Kidney glomerular epithelial cell (primary cell): Measurements from ENCODE around the gene STUM.
A peak's percentile ranks its signal among the peaks of the same experiment; 100 is the strongest.
"Not testable (repeated sequence)": the region's sequence is repeated elsewhere in the genome, so short reads cannot be mapped to it uniquely, and the experiment has no call there.

Experiments
- DNase-seq: peaks from one replicate; lab custom pipeline; 2025; lab: John Stamatoyannopoulos, UW

Gene STUM

DNA sequence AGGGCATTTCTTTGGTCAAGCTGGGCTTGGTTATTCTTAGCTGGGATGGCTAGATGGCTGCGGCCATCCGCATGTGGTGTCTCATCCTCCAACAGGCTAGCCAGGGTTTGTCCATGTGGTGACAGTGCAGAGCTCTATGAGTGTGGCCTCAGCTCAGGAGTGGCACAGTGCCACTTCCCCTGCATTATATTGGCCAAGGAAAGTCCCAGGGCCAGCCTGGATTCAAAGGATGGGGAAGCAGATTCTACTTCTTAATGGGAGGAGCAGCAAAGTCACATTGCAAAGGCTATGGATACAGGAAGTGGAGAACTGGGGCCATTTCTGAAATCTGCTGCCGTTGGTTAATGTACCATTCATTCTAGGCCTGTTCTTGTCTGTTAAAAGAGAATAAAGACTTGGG lies 34.4 kb downstream of the STUM start:
- DNase-seq: no peak

DNA sequence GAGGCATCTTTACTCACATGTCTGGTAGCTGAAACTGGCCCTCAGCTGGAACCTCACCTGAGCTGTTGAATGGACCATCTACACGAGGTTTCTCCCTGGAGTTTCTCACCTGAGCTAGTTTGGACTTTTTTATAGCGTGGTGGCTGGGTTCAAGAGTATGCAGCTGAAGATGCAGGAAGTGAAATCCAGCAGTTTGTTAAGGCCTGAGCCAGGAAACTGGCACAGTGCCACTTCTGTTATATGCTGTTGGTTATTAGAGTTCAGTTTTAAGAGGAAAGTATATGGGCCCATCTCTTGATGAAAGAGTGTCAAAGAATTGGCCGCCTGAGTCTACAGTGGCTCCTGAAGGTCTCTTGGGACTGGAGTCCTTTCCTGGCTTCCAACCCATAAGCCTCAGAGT lies 35.6 kb downstream of the STUM start:
- no peak for DNase-seq

DNA sequence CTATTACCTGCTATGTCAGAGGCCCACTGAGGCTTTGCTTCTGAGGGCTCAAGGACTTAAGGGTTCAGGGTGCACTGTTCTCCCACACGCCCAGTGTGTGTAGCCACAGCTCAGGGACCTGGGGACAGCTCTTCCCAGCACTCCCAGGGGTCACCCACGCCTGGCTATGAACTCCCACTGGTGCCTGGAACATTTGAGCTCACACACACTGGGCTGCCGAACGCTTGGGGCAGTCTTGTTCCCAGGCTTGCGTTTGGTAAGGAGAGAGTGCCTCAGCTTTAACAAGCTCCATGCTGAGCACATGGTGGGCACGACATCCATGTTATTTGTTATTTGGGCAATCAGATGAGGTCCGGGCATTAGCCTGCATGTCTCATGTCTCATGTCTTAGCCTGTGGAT lies 37.6 kb downstream of the STUM start:
- DNase-seq: no peak

DNA sequence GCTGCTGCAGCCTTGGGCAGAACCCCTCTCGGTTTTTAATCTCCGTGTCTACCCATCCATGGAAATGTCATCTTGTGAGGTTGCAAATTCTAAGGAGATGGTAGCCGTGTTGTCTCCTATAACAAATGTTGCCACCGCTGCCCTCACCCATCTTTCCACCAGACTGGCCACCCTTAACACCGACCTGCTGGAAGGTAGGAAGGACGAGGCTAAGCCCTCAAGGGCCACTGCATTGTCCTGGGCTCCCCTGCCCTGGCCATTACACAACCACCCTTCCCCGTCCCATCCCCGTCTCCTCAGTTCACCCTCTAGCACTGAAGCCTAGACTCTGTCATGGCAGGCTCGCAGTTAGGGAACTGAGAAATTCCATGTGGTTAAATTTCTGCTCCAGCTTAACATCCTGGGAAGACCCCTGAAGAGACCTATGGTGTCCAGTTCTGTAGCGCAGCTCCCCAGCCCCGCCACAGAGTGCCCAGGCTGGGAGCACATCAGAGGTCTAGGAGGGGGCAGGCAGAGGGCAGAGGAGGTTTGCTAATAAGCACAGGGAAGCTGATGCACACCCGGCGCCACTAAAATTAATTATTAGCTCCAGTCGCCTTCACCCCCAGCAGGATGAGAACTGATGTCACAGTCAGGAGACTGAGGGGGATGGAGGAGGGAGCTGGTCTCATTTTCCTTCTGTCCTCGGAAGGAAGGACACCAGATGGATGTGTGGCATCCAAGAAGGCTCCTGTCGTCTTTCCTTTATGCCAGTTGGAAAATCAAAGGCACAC lies 38.3 kb downstream of the STUM start:
- DNase-seq: peak; percentile 19

DNA sequence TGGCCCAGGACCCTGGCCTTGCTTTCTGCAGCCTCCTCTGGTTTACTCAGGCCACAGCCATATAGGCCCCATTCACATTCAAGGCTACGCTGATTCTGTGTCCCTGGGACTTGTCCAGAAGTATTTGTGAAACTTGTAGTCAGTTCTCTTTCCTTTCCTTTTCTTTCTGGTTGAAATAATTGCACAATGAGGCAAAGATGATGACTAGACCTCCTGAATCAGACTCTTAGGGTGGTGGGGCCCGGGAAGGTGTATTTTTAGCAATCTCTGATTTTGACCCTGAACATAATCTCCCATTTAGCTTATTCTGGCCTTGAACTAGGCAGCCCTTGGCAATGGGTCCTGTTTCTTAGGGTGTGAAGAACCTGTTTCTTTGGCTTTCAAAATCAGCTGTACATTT lies 39.9 kb downstream of the STUM start:
- DNase-seq: no peak

DNA sequence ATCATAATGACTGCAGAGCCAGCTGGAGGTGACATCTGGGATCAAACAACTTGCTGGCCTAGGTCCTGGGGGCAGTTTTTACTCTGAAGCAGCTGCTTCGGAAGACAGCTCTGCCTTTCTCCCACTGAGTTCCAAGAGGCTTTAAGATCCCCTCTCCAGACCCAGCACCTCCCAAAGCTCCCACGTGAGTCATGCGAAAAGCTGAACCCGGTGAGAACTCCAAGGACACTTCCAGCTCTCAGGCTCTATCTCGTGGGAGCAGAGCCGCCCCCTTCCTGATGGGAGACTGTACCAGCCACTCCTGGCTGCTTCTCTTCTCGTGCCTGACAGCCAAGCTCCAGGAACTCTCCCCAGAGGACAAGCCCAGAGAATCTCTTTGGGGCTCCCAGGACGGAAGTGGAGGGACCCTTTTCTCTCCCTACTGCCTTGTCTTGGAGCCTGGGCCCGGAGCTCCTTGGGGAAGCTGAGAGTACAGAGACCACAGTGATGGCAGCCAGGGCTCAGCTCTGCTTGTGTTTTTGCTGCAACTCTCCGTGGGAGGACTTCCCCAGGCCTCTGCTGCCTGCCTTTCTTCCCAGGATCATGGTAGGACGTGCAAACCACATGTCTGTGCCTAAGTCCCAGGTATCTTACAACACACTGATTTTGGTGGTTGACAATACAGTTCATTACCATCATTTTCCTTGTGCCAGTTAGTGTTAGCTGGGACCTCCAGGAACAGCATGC lies 40.6 kb downstream of the STUM start:
- DNase-seq: no peak

DNA sequence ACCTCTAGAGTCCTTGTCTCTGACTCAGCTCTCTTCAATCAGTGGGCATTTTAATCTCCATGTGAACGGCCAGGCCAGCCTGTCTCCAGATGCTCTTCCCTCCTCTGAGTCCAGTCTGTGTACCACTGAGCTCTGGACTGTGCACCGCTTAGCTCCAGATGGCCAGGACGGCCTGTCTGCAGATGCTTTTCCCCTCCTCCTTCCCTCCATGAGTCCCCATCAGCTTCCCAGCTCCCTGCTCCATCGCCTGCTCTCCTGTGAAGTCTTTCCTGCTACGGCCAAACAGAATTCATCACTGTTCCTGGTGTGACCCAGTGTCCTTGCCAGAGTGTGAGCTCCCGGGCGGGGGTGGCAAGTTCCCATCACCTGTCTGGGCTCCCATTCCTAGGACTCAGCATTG lies 42.0 kb downstream of the STUM start:
- no peak for DNase-seq

DNA sequence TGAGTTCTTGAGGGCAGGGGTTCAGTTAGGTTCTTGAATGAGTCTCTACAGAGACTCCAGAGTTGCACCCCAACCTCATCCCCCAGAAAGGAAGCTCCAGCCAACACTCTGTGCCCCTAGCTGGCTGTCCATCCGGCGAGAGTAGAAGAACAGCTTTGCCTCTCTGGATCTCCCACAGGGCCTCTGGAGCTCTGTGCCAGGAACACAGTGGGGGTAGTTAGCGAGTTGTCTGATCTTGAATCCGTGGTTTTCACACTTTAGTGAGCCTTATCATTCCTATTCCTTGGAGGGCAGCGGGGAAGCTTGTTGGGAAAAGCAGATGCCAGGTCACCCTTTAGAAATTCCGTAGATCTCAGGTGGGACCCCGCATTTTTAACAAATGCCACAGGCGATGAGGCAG lies 45.0 kb downstream of the STUM start:
- DNase-seq: no peak

DNA sequence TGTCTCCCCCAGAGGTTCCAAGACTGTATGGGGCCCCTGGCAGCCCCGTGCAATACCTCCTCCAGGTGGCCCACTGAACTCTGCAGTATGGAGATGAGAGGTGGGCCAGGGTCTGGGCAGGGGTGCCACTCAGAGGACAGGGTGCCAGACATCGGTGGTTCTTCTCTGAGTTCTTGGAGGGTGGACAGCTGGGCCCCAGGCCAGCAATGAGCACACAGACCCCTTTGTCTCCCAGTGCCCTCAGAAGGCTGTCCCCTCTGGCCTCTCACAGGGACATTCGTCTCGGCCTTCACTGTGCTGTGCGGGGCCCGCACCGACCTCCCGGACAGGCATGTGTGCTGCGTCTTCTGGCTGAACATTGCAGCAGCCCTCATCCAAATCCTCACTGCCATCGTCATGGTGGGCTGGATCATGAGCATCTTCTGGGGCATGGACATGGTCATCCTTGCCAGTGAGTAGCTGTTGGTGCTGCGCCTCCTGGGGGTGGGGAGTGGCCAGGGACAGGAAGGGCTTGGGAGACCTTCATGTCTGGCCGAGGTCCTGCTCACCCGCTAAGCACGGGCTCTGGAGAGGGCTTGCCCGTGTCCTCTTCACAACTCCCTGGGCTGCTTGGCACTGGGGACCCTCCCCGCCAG lies 48.1 kb downstream of the STUM start:
- no peak for DNase-seq

DNA sequence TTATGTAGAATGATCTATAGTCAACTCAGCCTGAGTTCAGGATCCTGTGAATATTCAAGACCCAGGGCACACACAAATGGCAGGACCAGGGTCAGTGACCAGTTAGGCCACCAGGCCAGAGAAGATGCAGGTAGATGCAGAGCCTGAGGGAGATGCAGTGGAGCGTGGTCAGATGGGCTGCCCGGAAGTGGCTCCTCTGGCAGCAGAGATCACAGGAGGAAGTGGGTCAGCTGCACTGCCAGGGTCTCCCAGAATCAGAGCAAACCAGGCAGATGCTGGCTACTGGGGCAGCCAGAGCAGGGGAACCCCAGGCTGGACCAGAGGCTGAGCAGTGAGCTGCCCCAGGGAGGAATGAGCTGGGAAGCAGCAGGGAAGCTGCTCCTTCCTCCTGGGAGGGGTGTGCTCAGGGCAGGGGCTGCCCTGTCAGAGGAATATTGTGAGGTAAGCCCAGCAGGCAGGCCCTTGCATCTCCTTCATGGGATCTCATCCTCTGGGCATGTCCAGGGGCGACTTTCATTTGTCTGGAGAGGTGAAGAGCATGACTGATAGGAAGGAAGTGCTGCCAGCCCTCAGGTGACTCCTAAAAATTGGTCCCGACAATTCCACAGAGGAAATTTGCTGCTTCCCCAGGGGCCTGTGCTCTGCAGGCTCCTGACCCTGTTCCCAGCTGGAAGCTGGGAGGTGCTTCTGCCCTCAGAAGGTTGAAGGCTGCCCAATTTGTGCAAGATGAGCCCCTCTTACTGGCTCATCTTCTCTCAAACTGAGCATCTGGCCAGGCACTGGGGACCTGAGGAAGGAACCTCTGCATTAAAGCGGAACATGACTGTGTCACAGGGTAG lies 49.3 kb downstream of the STUM start:
- DNase-seq: no peak

DNA sequence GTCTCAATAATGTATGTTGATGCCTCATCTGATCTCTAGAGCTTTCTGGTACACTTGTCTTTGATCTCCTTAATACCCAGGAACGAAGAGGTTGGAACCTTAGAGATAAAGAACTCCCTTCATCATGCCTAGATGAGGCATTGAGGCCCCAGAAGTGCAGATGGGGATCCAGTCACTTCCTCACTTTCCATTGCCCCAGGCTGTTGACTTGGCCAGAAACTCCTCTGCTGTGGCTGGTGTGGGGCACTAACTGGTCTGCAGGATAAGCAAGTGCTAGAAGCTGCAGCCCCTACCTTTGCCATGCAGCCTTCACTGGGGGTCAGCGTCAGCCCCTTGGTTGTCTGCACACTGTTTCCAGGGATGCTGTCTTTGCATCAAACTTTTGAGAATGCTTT lies 49.9 kb downstream of the STUM start:
- no peak for DNase-seq

DNA sequence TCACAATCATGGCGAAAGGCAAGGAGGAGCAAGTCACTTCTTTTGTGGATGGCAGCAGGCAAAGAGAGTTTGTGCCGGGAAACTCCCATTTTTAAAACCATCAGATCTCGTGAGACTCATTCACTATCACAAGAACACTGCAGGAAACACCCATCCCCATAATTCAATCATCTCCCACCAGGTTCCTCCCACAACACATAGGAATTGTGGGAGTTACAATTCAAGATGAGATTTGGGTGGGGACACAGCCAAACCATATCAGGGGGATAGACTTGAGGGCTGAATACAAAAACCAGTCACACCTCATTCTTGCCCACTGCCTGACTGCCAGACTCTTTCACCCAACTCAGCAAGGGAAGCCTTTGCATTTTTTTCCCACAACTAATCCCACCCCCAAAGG lies 50.4 kb downstream of the STUM start:
- DNase-seq: not testable (repeated sequence)

DNA sequence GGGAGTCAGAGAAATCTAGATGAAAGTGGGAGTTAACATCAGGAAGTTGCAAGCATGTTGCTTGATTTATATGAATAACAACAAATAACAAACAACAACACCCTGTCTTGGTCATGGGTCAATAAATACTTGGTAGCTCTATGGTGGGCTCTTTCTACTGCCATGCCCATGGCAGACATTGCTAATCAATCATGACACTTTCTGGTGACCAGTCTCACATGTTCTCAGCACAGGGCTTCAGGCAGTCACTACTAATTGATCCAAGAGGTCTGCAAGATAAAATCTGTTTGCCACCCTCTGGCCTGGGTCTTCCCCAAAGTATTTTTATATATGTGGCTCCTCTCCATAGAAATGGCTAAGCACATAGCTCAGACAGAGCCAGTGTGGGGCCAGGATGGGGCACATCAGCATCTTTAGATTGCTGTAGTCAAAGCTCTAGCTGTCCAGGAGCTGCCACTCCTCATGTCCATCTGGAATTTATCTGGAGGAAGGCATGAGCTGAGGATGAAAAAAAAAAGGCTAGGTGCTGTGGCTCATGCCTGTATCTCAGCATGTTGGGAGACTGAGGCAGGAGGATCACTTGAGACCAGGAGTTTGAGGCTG lies 51.2 kb downstream of the STUM start:
- no peak for DNase-seq

DNA sequence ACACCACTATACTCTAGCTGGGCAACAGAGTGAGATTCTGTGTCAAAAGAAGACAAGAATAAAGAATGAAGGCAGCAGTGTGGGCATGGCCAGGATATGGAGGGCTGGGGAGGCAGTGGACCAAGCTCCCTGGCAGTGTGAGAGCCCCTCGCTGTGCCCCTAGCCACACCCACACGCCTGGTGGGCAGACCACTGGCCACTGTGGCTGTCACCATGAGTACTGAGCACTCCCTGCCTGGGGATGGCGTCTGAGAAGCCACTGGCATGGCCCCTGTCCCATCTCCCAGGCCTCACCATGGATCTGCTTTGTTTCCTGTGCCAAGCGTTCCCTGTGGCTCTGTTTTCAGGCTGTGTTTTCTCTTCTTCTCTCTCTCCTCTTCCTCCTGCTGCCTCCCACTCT lies 51.7 kb downstream of the STUM start:
- DNase-seq: no peak

DNA sequence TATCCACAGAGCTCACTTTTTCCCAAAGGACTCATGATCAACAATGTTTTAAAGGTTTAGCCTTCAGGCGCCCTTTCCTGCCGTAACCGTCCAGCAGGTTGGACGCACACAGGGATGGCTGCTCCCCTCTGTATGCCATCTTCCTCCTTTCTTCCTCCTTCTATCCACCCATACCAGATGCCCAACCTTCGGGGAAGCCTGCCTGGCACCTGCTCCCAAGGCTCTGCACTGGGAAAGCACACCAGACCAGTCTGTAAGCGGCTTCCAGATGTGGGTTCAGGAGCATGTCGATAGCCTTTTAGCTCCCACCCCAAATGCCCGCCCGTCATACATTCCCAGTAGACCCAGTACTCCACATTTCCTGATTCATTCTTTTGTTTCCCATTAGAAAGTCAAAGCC lies 52.9 kb downstream of the STUM start:
- DNase-seq: no peak

DNA sequence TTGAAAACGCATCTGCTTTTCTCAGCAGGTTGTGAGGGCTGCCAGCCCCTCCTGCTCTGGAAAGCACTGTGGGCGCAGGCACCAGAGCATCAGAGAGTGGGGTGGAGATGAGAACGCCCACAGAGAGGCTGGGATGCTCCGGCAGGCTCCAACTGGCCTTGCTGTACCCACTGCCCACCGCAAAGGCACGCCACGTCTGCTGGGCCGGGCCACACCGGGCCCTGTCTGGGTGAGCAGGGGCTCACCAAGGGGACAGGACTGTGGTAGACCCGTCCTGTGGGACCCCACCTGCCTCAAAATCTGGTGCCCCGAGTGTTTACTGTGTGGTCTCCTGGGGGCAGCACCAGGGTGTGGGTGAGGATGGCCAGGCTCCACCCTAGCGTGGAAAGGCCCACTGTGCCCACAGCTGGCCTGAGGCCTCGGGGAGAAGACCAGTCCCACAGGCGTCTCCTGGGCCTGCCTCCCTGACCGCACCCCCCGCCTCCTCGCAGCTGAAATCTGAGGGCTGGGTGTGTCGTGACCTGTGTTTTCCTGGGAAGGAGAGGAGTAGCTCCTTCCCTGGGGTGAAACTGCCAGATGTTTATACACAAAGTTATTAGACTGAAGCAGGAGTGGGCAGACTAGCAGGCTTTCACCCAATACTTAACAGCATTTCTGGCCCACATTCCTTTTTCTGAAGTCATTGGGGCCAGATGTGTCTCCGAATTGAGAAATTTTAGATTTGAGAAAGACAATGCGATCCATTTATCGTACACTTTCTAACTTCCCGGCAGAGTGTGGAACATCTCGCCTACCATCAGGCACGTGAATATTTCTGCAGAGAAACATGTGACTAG lies 53.8 kb downstream of the STUM start:
- DNase-seq: no peak

DNA sequence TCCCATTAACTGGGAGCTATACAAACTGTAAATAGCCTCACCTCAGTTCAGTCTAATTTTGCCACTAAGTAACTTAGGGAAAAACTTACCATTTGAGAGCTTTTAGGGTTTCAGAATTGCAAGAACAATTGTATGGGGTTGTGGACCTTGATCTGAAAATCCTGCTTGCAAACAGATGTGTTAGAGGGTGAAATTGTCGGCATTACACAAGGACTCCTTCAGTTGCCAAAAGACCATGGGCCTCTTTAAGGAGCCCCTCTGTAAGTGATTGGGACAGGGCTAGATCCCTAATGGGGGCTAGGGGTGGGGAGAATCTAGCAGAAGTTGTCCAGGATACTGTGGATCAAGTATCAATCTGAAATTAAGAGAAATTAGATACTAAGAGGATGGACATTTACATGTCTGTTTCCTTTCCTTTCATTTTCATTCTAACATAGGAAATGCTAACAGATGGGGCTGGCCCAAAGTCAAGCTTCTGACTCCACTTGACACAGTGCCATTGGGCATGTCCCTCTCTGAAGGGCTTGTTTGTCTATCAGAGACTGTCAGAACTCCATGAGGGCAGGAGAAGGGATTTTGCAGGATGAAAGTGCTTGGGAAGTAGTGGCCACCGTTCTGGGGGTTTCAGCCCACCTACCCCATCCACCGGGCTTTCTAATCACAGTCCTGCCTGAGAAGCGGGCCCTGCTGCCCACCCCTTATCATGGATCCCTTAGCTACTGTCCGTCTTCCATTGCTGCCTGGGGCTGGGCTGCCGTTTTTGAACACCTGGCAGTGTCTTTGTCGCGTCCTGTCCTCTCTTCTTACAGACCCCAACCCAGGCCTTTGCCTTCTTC lies 54.7 kb downstream of the STUM start:
- no peak for DNase-seq

DNA sequence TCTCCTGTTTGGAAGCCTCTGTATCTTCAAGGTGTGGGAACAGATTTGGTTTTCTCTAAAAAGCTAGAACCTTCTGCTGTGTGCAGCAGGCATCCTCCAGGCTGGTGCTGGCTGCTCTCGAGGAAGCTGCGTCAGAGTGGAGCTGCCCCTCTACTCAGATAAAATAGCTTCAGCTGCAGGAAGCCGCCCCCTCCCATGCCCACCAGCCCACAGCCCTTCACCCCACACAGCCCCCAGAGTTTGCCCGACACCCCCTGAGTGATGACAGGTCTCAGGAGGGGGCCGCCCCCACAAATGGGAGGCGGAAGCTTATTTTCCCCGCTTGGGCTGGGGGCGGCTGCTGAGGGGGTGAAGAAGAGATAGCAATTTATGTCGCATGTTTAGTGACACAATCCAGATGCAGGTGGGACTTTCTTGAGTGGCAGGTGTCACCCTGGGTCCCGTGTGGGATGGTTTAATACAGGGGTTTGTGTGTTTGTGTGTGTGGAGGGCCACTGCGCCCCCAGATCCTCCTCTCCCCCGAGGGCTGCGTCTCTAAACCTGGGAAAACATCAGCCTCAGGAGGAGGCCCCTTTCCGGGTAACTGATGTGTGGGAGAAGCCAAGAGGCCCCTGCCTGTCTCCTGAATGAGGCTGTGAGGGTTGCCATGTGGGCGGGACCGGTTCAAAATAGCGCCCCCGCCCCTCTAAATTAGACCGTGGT lies 55.4 kb downstream of the STUM start:
- no peak for DNase-seq

DNA sequence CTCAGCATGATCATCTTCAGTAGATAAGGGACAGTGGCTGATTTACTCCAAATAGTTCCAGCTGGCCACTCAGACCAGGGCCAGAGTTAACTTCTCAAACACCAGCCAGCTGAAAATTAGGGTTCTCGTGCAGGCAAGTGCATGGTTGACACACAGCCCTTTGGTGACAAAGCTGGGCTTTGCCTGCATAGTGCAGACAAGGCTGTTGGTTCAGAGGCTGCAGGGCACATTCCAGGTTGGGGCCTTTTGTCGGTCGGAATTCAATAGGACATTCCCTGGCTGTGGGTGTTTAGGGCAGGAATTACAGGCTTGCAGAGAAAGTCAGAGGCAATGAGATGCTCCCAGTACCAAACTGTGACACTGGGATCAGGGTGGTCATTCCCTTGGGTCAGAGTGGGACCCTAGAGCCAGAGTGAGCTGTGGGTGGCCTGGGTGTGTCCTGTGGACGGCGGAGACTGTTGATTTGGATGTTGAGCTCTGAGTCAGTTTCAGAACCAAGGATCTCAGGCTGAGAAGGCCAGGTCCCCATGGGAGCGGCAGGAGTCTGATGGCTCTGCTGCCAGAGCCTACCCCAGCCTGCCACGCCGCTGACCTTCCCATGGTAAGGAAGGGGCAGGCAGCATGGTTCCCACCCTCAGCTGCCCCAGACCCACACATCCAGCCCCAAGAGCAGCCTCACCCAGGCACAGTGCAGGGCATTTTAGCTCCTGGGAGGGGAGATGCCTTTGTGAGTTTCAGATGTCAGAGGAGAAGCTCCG lies 56.2 kb downstream of the STUM start:
- no peak for DNase-seq
